HepG2 (cell line): Measurements from ENCODE around the gene ANKS4B. TPM values are rescaled to one million over a fixed set of nuclear protein-coding genes. Genes with fewer than 3 reads are reported as not detected.

ENCODE experiments used
- ATF1 ChIP-seq: IDR thresholded peaks from 2 replicates; pipeline ENCODE4 v1.6.1; 2016; ENCODE audit warnings: mild to moderate bottlenecking, control low read depth
- EEA1 ChIP-seq: sonication (generic); formaldehyde crosslinking; IDR thresholded peaks from 2 replicates; pipeline ENCODE4 v1.5.1; 2020; ENCODE audit warnings: mild to moderate bottlenecking, missing genetic modification reagents, borderline replicate concordance
- ISX ChIP-seq: sonication (generic); formaldehyde crosslinking; conservative IDR thresholded peaks from 2 replicates; pipeline ENCODE4 v1.5.0; 2020; ENCODE audit warnings: missing genetic modification reagents
- JUN ChIP-seq: sonication (generic); formaldehyde crosslinking; IDR thresholded peaks from 2 replicates; pipeline ENCODE4 v1.4.0; 2020; ENCODE audit warnings: mild to moderate bottlenecking, missing genetic modification reagents
- MYNN ChIP-seq: sonication (generic); formaldehyde crosslinking; IDR thresholded peaks from 2 replicates; pipeline ENCODE4 v1.4.0; 2020; ENCODE audit warnings: mild to moderate bottlenecking, low read depth, missing genetic modification reagents
- PHB2 ChIP-seq: fragments of 450-650 bp; IDR thresholded peaks from 2 replicates; pipeline ENCODE4 v1.6.1; 2018; ENCODE audit not compliant: partially characterized antibody
- STAT5B ChIP-seq: sonication (generic); formaldehyde crosslinking; IDR thresholded peaks from 2 replicates; pipeline ENCODE4 v1.4.0; 2020; ENCODE audit warnings: missing genetic modification reagents
- TCF7L2 ChIP-seq: IDR thresholded peaks from 2 replicates; pipeline ENCODE4 v1.6.1; 2011; ENCODE audit warnings: mild to moderate bottlenecking, low read depth, low read length, moderate library complexity
- TRIM24 ChIP-seq: sonication (generic); formaldehyde crosslinking; IDR thresholded peaks from 2 replicates; pipeline ENCODE4 v1.8.0; 2022; ENCODE audit warnings: mild to moderate bottlenecking, missing genetic modification reagents
- ZBTB38 ChIP-seq: sonication (generic); formaldehyde crosslinking; IDR thresholded peaks from 2 replicates; pipeline ENCODE4 v1.5.1; 2020; ENCODE audit warnings: mild to moderate bottlenecking, missing genetic modification reagents
- ZNF17 ChIP-seq: sonication (generic); formaldehyde crosslinking; IDR thresholded peaks from 2 replicates; pipeline ENCODE4 v1.5.0; 2020; ENCODE audit warnings: mild to moderate bottlenecking, missing genetic modification reagents
- ZNF230 ChIP-seq: sonication (generic); formaldehyde crosslinking; IDR thresholded peaks from 2 replicates; pipeline ENCODE4 v1.4.0; 2020; ENCODE audit warnings: mild to moderate bottlenecking, missing genetic modification reagents
- ZNF234 ChIP-seq: sonication (generic); formaldehyde crosslinking; conservative IDR thresholded peaks from 2 replicates; pipeline ENCODE4 v1.5.1; 2020; ENCODE audit warnings: mild to moderate bottlenecking, missing genetic modification reagents
- ZNF235 ChIP-seq: sonication (generic); formaldehyde crosslinking; IDR thresholded peaks from 2 replicates; pipeline ENCODE4 v1.8.1; 2023; ENCODE audit warnings: mild to moderate bottlenecking, missing genetic modification reagents, borderline replicate concordance
- ZNF350 ChIP-seq: sonication (generic); formaldehyde crosslinking; IDR thresholded peaks from 2 replicates; pipeline ENCODE4 v1.4.0; 2020; ENCODE audit warnings: mild to moderate bottlenecking, low read depth, missing genetic modification reagents, borderline replicate concordance
- ZNF547 ChIP-seq: sonication (generic); formaldehyde crosslinking; IDR thresholded peaks from 2 replicates; pipeline ENCODE4 v1.5.1; 2020; ENCODE audit warnings: mild to moderate bottlenecking, missing genetic modification reagents
- ZNF773 ChIP-seq: sonication (generic); formaldehyde crosslinking; IDR thresholded peaks from 2 replicates; pipeline ENCODE4 v1.4.0; 2020; ENCODE audit warnings: missing genetic modification reagents, borderline replicate concordance
- ZNF790 ChIP-seq: sonication (generic); formaldehyde crosslinking; IDR thresholded peaks from 2 replicates; pipeline ENCODE4 v1.8.0; 2022; ENCODE audit warnings: missing genetic modification reagents, mild to moderate bottlenecking, borderline replicate concordance
- ZNF83 ChIP-seq: sonication (generic); formaldehyde crosslinking; IDR thresholded peaks from 2 replicates; pipeline ENCODE4 v1.4.0; 2020; ENCODE audit warnings: missing genetic modification reagents, mild to moderate bottlenecking, borderline replicate concordance
- polyA plus RNA-seq, 8 experiments: library from polyadenylated mRNA; depleted of rRNA in 3 of 8; stranded (reverse) in 7 of 8; unstranded in 1 of 8; fragments of >200 nt; fragmentation: Illumina TruSeq in 4 of 8; extraction: Trizol in 4 of 8; gene quantifications; 2 replicates each; pipeline versions ENCODE4 v1.2.1 to v1.2.3, GENCODE V29; 2011 to 2016; ENCODE audit warnings: low read depth in 4 of 8, missing spikeins in 1 of 8, mixed read lengths in 1 of 8; ENCODE audit not compliant: insufficient read depth in 1 of 8
- total RNA-seq, 5 experiments: library from RNA; depleted of rRNA; stranded (reverse); fragments of >200 nt; fragmentation: Illumina TruSeq; extraction: Trizol; gene quantifications; 2 replicates each; pipeline ENCODE4 v1.2.3, GENCODE V29; 2016; ENCODE audit warnings: low read depth in 1 of 5
- TF ChIP-seq, protein P1 (sequence below): sonication (generic); formaldehyde crosslinking; IDR thresholded peaks from 2 replicates; pipeline ENCODE4 v1.5.1; 2020; ENCODE audit warnings: mild to moderate bottlenecking, missing genetic modification reagents
- TF ChIP-seq, protein P2 (sequence below): sonication (generic); formaldehyde crosslinking; IDR thresholded peaks from 2 replicates; pipeline ENCODE4 v1.8.0; 2022; ENCODE audit warnings: mild to moderate bottlenecking, missing genetic modification reagents
- TF ChIP-seq, protein P3 (sequence below): sonication (generic); formaldehyde crosslinking; IDR thresholded peaks from 2 replicates; pipeline ENCODE4 v1.8.1; 2023; ENCODE audit warnings: mild to moderate bottlenecking, moderate library complexity, missing genetic modification reagents
- TF ChIP-seq, protein P4 (sequence below): sonication (generic); formaldehyde crosslinking; IDR thresholded peaks from 2 replicates; pipeline ENCODE4 v1.5.1; 2020; ENCODE audit warnings: mild to moderate bottlenecking, missing genetic modification reagents, borderline replicate concordance
- TF ChIP-seq, protein P5 (sequence below): sonication (generic); formaldehyde crosslinking; IDR thresholded peaks from 2 replicates; pipeline ENCODE4 v1.8.0; 2022; ENCODE audit warnings: mild to moderate bottlenecking, missing genetic modification reagents; ENCODE audit not compliant: insufficient replicate concordance

Gene ANKS4B
- total and polyA plus RNA-seq, 2 of the 13 experiments (the other 11 are each of a cell fraction or from before 2014, with no cell fraction given) = 6.5 to 30.0 TPM

DNA sequence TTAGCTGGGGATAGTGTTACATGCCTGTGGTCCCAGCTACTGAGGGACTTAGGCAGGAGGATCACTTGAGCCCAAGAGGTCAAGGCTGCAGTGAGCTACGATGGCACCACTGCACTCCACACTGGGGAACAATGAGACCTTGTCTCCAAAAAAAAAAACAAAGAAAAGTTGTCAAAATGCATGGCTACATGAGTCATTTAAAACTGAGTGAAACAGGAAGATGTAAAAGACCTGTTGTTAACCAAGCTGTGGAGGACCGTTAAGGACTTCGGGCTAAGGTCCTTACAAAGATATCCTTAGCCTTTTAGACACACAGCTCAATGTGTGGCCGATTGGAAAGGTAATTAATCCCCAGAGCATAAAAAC lies 47.2 kb upstream of the ANKS4B start (continued):
- TF ChIP-seq, protein P1, sequence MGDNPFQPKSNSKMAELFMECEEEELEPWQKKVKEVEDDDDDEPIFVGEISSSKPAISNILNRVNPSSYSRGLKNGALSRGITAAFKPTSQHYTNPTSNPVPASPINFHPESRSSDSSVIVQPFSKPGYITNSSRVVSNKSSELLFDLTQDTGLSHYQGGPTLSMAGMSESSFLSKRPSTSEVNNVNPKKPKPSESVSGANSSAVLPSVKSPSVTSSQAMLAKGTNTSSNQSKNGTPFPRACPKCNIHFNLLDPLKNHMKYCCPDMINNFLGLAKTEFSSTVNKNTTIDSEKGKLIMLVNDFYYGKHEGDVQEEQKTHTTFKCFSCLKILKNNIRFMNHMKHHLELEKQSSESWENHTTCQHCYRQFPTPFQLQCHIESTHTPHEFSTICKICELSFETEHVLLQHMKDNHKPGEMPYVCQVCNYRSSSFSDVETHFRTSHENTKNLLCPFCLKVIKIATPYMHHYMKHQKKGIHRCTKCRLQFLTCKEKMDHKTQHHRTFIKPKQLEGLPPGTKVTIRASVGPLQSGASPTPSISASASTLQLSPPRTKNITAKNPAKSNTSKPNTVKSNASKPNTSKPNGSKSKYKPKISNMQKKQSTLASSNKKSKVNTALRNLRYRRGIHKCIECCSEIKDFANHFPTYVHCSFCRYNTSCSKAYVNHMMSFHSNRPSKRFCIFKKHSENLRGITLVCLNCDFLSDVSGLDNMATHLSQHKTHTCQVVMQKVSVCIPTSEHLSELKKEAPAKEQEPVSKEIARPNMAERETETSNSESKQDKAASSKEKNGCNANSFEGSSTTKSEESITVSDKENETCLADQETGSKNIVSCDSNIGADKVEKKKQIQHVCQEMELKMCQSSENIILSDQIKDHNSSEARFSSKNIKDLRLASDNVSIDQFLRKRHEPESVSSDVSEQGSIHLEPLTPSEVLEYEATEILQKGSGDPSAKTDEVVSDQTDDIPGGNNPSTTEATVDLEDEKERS = no peak
- TF ChIP-seq ZNF17 (CRISPR knock-in tag) (no peak), ZNF230 (no peak), ZNF350 (CRISPR knock-in tag) (no peak; the same call in 1 of the 2 replicates), ZNF235 (CRISPR knock-in tag) (no peak), ZNF547 (CRISPR knock-in tag) (no peak), MYNN (CRISPR knock-in tag) (no peak), TRIM24 (CRISPR knock-in tag) (no peak), STAT5B (no peak), JUN (CRISPR knock-in tag) (no peak), ZNF234 (CRISPR knock-in tag) (no peak), ZBTB38 (CRISPR knock-in tag) (no peak), PHB2 (no peak), ATF1 (CRISPR knock-in tag) (peak; percentile 42; the same call in 1 of the 2 replicates), EEA1 (CRISPR knock-in tag) (no peak), ISX (CRISPR knock-in tag) (no peak), ZNF773 (CRISPR knock-in tag) (no peak), ZNF790 (CRISPR knock-in tag) (no peak), ZNF83 (CRISPR knock-in tag) (no peak), TCF7L2 (no peak)
- TF ChIP-seq, protein P2, sequence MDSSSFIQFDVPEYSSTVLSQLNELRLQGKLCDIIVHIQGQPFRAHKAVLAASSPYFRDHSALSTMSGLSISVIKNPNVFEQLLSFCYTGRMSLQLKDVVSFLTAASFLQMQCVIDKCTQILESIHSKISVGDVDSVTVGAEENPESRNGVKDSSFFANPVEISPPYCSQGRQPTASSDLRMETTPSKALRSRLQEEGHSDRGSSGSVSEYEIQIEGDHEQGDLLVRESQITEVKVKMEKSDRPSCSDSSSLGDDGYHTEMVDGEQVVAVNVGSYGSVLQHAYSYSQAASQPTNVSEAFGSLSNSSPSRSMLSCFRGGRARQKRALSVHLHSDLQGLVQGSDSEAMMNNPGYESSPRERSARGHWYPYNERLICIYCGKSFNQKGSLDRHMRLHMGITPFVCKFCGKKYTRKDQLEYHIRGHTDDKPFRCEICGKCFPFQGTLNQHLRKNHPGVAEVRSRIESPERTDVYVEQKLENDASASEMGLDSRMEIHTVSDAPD (CRISPR knock-in tag) = peak; percentile 26; the same call in 1 of the 2 replicates
- TF ChIP-seq, protein P3, sequence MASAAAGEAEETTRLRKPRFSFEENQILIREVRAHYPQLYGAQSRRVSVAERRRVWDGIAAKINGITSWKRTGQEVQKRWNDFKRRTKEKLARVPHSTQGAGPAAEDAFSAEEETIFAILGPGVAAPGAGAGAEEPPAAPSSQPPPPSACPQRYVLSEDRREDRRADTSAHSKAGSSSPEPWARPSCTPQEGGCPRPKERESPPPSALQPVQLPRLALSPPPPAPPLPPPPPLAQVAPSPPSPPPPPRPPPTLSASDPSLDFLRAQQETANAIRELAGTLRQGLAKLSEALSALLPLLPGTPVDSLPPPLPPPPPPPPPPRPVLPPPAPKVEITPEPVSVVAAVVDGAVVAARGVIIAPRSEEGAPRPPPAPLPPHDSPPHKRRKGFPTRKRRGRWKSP (CRISPR knock-in tag) = no peak
- TF ChIP-seq, protein P4, sequence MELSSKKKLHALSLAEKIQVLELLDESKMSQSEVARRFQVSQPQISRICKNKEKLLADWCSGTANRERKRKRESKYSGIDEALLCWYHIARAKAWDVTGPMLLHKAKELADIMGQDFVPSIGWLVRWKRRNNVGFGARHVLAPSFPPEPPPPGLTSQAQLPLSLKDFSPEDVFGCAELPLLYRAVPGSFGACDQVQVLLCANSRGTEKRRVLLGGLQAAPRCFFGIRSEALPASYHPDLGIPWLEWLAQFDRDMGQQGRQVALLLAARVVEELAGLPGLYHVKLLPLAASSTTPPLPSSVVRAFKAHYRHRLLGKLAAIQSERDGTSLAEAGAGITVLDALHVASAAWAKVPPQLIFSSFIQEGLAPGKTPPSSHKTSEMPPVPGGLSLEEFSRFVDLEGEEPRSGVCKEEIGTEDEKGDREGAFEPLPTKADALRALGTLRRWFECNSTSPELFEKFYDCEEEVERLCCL = no peak
- TF ChIP-seq, protein P5, sequence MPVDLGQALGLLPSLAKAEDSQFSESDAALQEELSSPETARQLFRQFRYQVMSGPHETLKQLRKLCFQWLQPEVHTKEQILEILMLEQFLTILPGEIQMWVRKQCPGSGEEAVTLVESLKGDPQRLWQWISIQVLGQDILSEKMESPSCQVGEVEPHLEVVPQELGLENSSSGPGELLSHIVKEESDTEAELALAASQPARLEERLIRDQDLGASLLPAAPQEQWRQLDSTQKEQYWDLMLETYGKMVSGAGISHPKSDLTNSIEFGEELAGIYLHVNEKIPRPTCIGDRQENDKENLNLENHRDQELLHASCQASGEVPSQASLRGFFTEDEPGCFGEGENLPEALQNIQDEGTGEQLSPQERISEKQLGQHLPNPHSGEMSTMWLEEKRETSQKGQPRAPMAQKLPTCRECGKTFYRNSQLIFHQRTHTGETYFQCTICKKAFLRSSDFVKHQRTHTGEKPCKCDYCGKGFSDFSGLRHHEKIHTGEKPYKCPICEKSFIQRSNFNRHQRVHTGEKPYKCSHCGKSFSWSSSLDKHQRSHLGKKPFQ (CRISPR knock-in tag) = no peak
